Measurements from ENCODE around the gene IKBKE. TPM values are rescaled to one million over a fixed set of nuclear protein-coding genes. Genes with fewer than 3 reads are reported as not detected.

IKBKE gene
- polyA plus RNA-seq, 3 donors = 4.1 to 5.7 (median 5.6) TPM

- peak in 3 of 11 donors; percentile 67 to 71 (median 70) for DNase-seq (ENCODE audit: extremely low read depth in 1 of 11, low read depth in 9 of 11, low spot score in 4 of 11)
Observed at GRCh38 chr1:206489980-206490770, 19.9 kb downstream of the IKBKE start.

GRCh38 chr1:206490771-206491405 lies 20.6 kb downstream of the IKBKE start:
- no peak for DNase-seq (ENCODE audit: extremely low read depth in 1 of 11, low read depth in 9 of 11, low spot score in 4 of 11)

GRCh38 chr1:206491616-206492015 lies 21.3 kb downstream of the IKBKE start:
- no peak for DNase-seq (ENCODE audit: extremely low read depth in 1 of 11, low read depth in 9 of 11, low spot score in 4 of 11)

DNA sequence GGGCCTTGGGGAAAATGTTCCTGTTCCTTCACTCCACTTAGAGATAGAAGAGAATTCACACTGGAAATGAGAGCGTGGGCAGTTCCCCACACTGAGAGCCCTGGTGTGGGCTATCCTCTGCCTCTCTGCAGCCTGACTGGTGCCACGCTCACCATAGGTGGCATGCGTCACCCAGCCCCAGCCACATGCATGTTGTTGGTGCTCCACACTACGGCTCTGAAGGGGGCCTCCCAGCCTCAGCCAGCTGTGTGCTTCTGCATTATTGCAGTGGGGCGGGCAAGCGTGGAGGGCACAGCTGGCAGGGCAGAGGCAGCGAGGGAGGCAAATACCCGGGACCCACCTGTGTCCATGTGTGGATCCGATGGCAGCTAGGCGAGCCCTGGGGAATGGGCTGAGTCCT lies 22.3 kb downstream of the IKBKE start:
- DNase-seq (ENCODE audit: extremely low read depth in 1 of 11, low read depth in 9 of 11, low spot score in 4 of 11) = no peak

DNA sequence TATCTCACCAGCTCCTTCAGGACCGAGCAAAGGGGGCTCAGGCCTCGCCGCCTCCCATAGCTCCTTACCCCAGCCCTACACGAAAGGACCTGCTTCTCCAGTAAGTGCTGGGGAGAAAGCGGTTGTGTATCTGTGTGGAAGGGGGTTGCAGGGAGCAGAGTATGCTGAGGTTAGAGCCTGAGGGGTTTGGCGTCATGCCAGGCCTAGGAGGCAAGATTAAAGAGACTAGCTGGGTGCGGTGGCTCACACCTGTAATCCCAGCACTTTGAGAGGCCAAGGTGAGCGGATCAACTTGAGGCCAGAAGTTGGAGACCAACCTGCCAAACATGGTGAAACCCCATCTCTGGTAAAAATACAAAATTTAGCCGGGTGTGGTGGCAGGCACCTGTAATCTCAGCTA lies 23.0 kb downstream of the IKBKE start:
- DNase-seq (ENCODE audit: extremely low read depth in 1 of 11, low read depth in 9 of 11, low spot score in 4 of 11) = no peak

GRCh38 chr1:206495011-206495461 lies 24.8 kb downstream of the IKBKE start:
- DNase-seq (ENCODE audit: extremely low read depth in 1 of 11, low read depth in 9 of 11, low spot score in 4 of 11) = no peak

DNA sequence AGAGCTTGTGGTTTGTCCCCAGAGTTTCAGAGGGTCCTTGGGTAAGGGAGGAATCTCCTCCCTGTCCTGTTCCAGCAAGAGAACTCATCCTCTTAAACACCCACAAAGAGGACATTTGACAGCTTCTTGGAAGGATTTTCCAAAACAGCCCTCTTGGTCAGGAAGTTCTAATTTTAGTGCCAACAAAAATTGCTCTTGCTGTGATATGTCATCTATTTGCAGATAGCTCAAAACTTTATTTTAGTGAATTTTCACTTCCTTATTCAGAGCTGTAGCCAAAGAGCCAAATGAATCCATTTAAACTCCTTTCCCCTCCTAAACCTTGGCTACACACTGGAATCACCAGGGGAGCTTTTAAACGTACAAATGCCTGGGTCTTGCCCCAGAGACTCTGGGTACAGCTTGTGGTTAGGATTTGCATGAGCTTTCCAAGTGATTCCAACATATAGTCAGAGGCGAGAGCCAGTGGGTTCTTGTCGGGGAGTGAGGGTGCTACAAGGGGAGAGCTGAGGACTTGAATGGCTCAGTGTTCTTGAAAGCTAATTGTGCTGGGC lies 25.3 kb downstream of the IKBKE start:
- no peak for DNase-seq (ENCODE audit: extremely low read depth in 1 of 11, low read depth in 9 of 11, low spot score in 4 of 11)

GRCh38 chr1:206496131-206496793 lies 26.0 kb downstream of the IKBKE start:
- no peak for DNase-seq (ENCODE audit: extremely low read depth in 1 of 11, low read depth in 9 of 11, low spot score in 4 of 11)

GRCh38 chr1:206497363-206497762 lies 27.1 kb downstream of the IKBKE start:
- DNase-seq (ENCODE audit: extremely low read depth in 1 of 11, low read depth in 9 of 11, low spot score in 4 of 11) = no peak

DNA sequence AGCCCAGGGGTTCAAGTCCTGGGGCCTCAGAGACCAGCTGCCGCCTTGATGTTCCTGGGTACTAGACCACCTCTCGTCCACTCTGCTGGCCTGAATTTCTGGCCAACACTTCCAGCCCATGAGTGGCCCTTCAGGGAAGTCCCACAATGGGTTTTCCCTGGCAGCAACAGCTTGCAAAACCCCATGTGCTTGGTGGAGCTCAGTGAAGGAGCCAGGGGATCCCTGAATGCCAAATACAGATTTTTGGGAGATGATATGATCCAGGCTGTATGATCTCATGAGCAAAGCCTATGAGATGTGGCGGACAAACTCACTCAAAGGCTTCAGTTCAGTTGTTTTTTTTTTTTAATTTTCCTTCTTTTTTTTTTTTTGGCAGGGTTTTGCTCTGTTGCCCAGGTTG lies 27.5 kb downstream of the IKBKE start:
- no peak for DNase-seq (ENCODE audit: extremely low read depth in 1 of 11, low read depth in 9 of 11, low spot score in 4 of 11)

- DNase-seq (ENCODE audit: extremely low read depth in 1 of 11, low read depth in 9 of 11, low spot score in 4 of 11) = no peak
Observed at GRCh38 chr1:206498685-206499084, 28.4 kb downstream of the IKBKE start.

- DNase-seq (ENCODE audit: extremely low read depth in 1 of 11, low read depth in 9 of 11, low spot score in 4 of 11) = no peak
Observed at GRCh38 chr1:206500046-206500445, 29.8 kb downstream of the IKBKE start.

DNA sequence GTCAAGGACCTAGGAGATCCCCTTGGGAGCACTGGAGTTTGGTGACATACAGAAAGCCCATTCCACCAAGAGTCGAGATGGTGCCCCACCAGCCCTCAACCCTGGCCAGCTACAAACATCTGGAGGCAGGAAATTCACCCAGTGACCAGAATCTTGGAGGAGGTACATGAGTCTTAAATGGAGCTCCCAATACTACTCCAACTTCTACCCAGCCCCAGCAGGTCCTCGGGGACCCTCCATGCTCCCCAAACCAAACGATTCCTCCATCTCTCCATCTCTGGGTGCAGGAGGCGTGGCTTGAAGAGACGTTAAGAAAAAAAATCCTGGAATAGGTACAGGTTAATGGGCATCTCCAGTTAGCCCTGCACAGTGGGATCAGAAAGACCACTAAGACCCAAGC lies 31.6 kb downstream of the IKBKE start:
- DNase-seq (ENCODE audit: extremely low read depth in 1 of 11, low read depth in 9 of 11, low spot score in 4 of 11) = no peak

- no peak for DNase-seq (ENCODE audit: extremely low read depth in 1 of 11, low read depth in 9 of 11, low spot score in 4 of 11)
Observed at GRCh38 chr1:206502403-206502802, 32.1 kb downstream of the IKBKE start.

GRCh38 chr1:206502812-206503211 lies 32.5 kb downstream of the IKBKE start:
- DNase-seq (ENCODE audit: extremely low read depth in 1 of 11, low read depth in 9 of 11, low spot score in 4 of 11) = no peak

DNA sequence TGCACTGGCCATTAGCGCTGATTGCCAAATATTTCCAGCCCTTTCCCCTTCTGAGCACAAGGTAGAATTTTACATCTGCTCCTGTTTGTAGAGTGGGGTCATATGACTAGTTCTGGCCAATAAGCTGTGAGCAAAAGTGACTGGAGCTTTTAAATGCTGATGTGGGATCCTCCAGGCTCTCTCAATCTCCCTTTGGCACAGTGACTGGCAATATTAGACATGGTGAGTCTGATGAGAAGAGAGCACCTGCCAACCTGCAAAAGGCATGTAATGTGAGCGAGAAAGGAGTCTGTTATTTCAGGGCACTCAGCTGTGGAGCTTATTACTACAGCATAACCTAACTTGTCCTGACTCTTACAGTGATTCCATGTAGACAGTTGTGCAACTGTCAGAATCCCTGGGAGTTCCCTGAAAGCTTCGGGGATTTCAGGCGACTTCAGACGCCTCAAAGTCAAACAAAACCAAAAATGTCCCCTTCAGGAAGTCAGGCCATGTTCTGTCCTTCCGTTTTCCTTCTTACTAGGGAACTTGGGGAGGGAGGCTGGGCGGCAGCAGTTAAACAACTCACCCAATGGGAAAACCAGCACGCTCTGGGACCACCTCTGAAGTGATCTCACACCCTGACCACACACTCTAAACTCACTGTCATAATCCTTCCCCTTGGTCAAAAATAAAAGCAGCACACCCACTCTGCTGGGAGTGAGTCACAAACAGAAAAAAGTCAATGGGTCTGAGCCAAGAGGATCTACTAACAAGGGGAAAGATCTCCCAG lies 33.5 kb downstream of the IKBKE start:
- DNase-seq (ENCODE audit: extremely low read depth in 1 of 11, low read depth in 9 of 11, low spot score in 4 of 11) = no peak

- no peak for DNase-seq (ENCODE audit: extremely low read depth in 1 of 11, low read depth in 9 of 11, low spot score in 4 of 11)
Observed at GRCh38 chr1:206504363-206504713, 34.1 kb downstream of the IKBKE start.

DNA sequence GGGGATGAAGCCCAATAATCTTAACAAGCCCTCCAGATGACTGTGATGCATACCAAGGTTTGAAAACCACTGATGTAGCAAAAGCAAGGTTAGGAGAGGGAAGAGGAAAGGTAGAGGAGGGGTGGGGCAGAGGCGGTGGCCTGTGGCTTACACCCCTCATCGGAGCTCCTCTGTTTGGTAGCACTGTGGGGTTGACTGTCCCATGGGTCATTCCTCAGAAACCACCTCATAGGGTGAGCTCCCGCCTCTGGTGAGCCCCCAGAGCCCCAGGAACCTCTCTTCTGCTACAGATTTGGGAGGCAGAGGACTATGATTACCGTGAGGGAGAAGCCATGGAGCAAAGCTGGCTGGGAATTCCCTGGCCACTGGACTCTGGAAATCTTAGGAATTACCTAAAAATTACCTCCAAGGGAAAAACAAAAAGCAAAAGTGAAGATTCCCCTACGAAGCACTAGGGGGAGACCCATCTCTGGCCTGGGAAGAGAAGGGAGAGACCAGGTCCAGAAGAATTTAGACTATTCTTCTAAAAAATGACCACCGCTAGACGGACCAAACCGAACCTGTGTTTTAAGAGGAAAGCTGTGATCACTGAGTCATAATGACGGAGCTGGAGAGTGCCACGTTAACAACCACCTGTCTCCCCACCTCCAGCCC lies 35.6 kb downstream of the IKBKE start:
- no peak for DNase-seq (ENCODE audit: extremely low read depth in 1 of 11, low read depth in 9 of 11, low spot score in 4 of 11)
